22Rv1 (cell line): ENCODE results near the gene EHHADH.

ENCODE experiments used
- ZFX ChIP-seq: fragments of 450-650 bp; IDR thresholded peaks from 2 replicates; pipeline ENCODE4 v1.6.1; 2017; ENCODE audit warnings: antibody characterized with exemption, borderline replicate concordance
- TF ChIP-seq, protein P1 (sequence below): fragments of 450-650 bp; IDR thresholded peaks from 2 replicates; pipeline ENCODE4 v1.5.1; 2017; ENCODE audit warnings: mild to moderate bottlenecking

DNA sequence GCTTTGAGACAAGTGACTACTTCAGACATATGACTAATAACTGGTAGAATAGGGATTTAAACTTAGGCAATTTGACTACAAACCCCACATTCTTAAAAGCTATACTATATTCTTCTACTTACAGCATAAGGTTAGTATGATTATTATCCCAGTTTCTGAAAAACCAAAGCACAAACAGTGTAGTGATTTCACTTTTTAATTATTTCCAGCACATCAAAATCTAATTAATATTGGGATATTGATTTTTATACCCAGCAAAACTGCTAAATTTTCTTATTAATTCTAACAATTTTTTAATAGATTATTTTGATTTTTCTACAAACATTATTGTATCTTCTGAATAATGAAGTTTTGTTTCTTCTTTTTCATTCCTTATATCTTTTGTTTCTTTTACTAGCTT is 16.9 kb downstream of the EHHADH start:
- TF ChIP-seq ZFX = no peak
- TF ChIP-seq, protein P1, sequence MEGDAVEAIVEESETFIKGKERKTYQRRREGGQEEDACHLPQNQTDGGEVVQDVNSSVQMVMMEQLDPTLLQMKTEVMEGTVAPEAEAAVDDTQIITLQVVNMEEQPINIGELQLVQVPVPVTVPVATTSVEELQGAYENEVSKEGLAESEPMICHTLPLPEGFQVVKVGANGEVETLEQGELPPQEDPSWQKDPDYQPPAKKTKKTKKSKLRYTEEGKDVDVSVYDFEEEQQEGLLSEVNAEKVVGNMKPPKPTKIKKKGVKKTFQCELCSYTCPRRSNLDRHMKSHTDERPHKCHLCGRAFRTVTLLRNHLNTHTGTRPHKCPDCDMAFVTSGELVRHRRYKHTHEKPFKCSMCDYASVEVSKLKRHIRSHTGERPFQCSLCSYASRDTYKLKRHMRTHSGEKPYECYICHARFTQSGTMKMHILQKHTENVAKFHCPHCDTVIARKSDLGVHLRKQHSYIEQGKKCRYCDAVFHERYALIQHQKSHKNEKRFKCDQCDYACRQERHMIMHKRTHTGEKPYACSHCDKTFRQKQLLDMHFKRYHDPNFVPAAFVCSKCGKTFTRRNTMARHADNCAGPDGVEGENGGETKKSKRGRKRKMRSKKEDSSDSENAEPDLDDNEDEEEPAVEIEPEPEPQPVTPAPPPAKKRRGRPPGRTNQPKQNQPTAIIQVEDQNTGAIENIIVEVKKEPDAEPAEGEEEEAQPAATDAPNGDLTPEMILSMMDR = no peak
